Measurements from ENCODE around the gene BTN2A1.

Gene BTN2A1

GRCh38 chr6:26471970-26472369, 14.2 kb downstream of the BTN2A1 start:
- no peak for DNase-seq

- no peak for DNase-seq
Observed at GRCh38 chr6:26472549-26473290, 15.0 kb downstream of the BTN2A1 start.

- DNase-seq: no peak
Observed at GRCh38 chr6:26473429-26473757, 15.6 kb downstream of the BTN2A1 start.

GRCh38 chr6:26473758-26474438, 16.1 kb downstream of the BTN2A1 start:
- no peak for DNase-seq

GRCh38 chr6:26474439-26474881, 16.7 kb downstream of the BTN2A1 start:
- DNase-seq: no peak

GRCh38 chr6:26475823-26476729, 18.3 kb downstream of the BTN2A1 start:
- DNase-seq: no peak

- no peak for DNase-seq
Observed at GRCh38 chr6:26476896-26477295, 19.1 kb downstream of the BTN2A1 start.

GRCh38 chr6:26477426-26477825, 19.7 kb downstream of the BTN2A1 start:
- DNase-seq: no peak

GRCh38 chr6:26478100-26478984, 20.6 kb downstream of the BTN2A1 start:
- DNase-seq: no peak

GRCh38 chr6:26478985-26479278, 21.2 kb downstream of the BTN2A1 start:
- DNase-seq: no peak

GRCh38 chr6:26482338-26482737, 24.6 kb downstream of the BTN2A1 start:
- DNase-seq: no peak

GRCh38 chr6:26483727-26484126, 26.0 kb downstream of the BTN2A1 start:
- no peak for DNase-seq

GRCh38 chr6:26484161-26484560, 26.4 kb downstream of the BTN2A1 start:
- no peak for DNase-seq

- DNase-seq: no peak
Observed at GRCh38 chr6:26485112-26485780, 27.5 kb downstream of the BTN2A1 start.

GRCh38 chr6:26486358-26486757, 28.6 kb downstream of the BTN2A1 start:
- no peak for DNase-seq

- DNase-seq: no peak
Observed at GRCh38 chr6:26487466-26487865, 29.7 kb downstream of the BTN2A1 start.

- DNase-seq: no peak
Observed at GRCh38 chr6:26489996-26490964, 32.5 kb downstream of the BTN2A1 start.

- no peak for DNase-seq
Observed at GRCh38 chr6:26491604-26492003, 33.8 kb downstream of the BTN2A1 start.

GRCh38 chr6:26493258-26493657, 35.5 kb downstream of the BTN2A1 start:
- DNase-seq: no peak

GRCh38 chr6:26494117-26494516, 36.4 kb downstream of the BTN2A1 start:
- DNase-seq: no peak

- DNase-seq: no peak
Observed at GRCh38 chr6:26495281-26495680, 37.5 kb downstream of the BTN2A1 start.

Measured in NCI-H2171 (cell line).